Central memory CD8-positive, alpha-beta T cell (primary cell): Measurements from ENCODE around the gene IL10RB.
A peak's percentile ranks its signal among the peaks of the same experiment; 100 is the strongest.

Experiments used
- ATAC-seq: fragments of 150-1000 bp; cut with Tn5 transposase; replicated peaks from 2 replicates; pipeline ENCODE4 v1.10.0; 2022; ENCODE audit warnings: mild to moderate bottlenecking, moderate FRiP score, moderate number of reproducible peaks; ENCODE audit not compliant: poor library complexity, severe bottlenecking; ENCODE audit errors: extremely low read depth
- DNase-seq, 2 donors: peaks; one replicate each; pipeline ENCODE4 v3.0.0; 2021; ENCODE audit warnings: low spot score in 2 of 2
- H3K27ac Mint-ChIP-seq: one replicate; pipeline ENCODE4 v1.8.0; 2022; ENCODE audit warnings: low read depth, mild to moderate bottlenecking, moderate library complexity, mixed read lengths
- H3K27me3 Mint-ChIP-seq: one replicate; pipeline ENCODE4 v1.8.0; 2022; ENCODE audit warnings: mixed read lengths
- H3K36me3 Mint-ChIP-seq: one replicate; pipeline ENCODE4 v1.8.0; 2022; ENCODE audit warnings: mild to moderate bottlenecking, moderate library complexity, mixed read lengths; ENCODE audit not compliant: insufficient read depth
- H3K4me1 Mint-ChIP-seq: one replicate; pipeline ENCODE4 v1.8.0; 2022; ENCODE audit warnings: mixed read lengths
- H3K4me3 Mint-ChIP-seq: one replicate; pipeline ENCODE4 v1.8.0; 2022; ENCODE audit warnings: mild to moderate bottlenecking, moderate library complexity, mixed read lengths
- H3K9me3 Mint-ChIP-seq: one replicate; pipeline ENCODE4 v1.8.0; 2022; ENCODE audit warnings: mixed read lengths

IL10RB gene

GRCh38 chr21:33334191-33334590 lies 68.0 kb downstream of the IL10RB start:
- no peaks in the 10 kb centered on the region for H3K27me3 Mint-ChIP-seq
- ATAC-seq (no peak), DNase-seq (no peak)
- no peaks in the 10 kb centered on the region for H3K9me3 Mint-ChIP-seq
- peaks cover 4% of the 10 kb centered on the region for H3K36me3 Mint-ChIP-seq
- H3K4me3 Mint-ChIP-seq = no peak overlapping the region
- peaks cover 41% of the 10 kb centered on the region for H3K4me1 Mint-ChIP-seq
- H3K27ac Mint-ChIP-seq = no peak overlapping the region

- H3K27ac Mint-ChIP-seq = no peak overlapping the region
These were observed 68.7 kb downstream of the IL10RB start for GRCh38 chr21:33334824-33335223.

DNA sequence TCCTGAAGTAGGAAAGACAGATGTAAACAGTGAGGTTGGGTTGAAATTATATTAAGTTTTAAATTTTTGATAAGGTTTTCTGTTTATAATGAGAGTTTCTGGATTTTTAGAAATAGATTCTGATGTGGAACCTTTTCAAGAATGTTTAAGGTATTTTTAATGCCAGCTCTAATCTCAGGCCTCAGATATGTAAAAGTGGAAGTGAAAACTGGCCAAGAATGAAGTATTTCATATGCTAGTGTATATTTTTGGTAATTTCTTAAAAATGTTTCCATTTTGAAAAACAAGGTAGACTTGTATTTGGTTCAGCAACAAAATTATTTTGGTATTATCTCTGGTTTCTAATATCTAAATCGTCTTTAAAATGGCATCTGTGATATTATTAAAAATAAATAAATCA lies 73.0 kb downstream of the IL10RB start:
- Mint-ChIP-seq H3K36me3 (peaks cover 27% of the 10 kb centered on the region), H3K27me3 (no peaks in the 10 kb centered on the region)
- no peak for ATAC-seq

More at GRCh38 chr21:33334824-33335223, 68.7 kb downstream of the IL10RB start:
- no peaks in the 10 kb centered on the region for H3K27me3 Mint-ChIP-seq
- no peaks in the 10 kb centered on the region for H3K9me3 Mint-ChIP-seq
- ATAC-seq (no peak), DNase-seq (no peak)
- peaks cover 7% of the 10 kb centered on the region for H3K36me3 Mint-ChIP-seq
- peaks cover 39% of the 10 kb centered on the region for H3K4me1 Mint-ChIP-seq
- no peak overlapping the region for H3K4me3 Mint-ChIP-seq

GRCh38 chr21:33339918-33340317 lies 73.8 kb downstream of the IL10RB start:
- Mint-ChIP-seq H3K36me3 (peaks cover 29% of the 10 kb centered on the region), H3K4me1 (no peaks in the 10 kb centered on the region), H3K4me3 (no peak overlapping the region), H3K27me3 (no peaks in the 10 kb centered on the region), H3K9me3 (no peaks in the 10 kb centered on the region), H3K27ac (no peak overlapping the region)
- no peak for ATAC-seq
- DNase-seq = no peak

More for the DNA sequence above, 73.0 kb downstream of the IL10RB start:
- no peak for DNase-seq
- Mint-ChIP-seq H3K9me3 (no peaks in the 10 kb centered on the region), H3K4me3 (no peak overlapping the region), H3K27ac (no peak overlapping the region), H3K4me1 (peaks cover 6% of the 10 kb centered on the region)

- Mint-ChIP-seq H3K4me3 (no peak overlapping the region), H3K4me1 (no peaks in the 10 kb centered on the region), H3K9me3 (no peaks in the 10 kb centered on the region), H3K27ac (peak overlapping the region; percentile 11), H3K27me3 (no peaks in the 10 kb centered on the region), H3K36me3 (peaks cover 50% of the 10 kb centered on the region)
- no peak for ATAC-seq
- no peak for DNase-seq
These were observed 79.6 kb downstream of the IL10RB start for GRCh38 chr21:33345751-33346238.
